IPS-18c (cell line): ENCODE measurements around the gene DEF6.

ENCODE experiments used
- H3K4me3 ChIP-seq: 2 replicates; pipeline ENCODE4 v1.7.0; 2013; ENCODE audit warnings: low read depth, mild to moderate bottlenecking, low read length, moderate library complexity; ENCODE audit not compliant: insufficient read depth
- H3K9me3 ChIP-seq: one replicate; pipeline ENCODE4 v1.6.1; 2013; ENCODE audit warnings: mild to moderate bottlenecking, low read length, moderate library complexity; ENCODE audit not compliant: control insufficient read depth, insufficient read depth

DEF6 gene

DNA sequence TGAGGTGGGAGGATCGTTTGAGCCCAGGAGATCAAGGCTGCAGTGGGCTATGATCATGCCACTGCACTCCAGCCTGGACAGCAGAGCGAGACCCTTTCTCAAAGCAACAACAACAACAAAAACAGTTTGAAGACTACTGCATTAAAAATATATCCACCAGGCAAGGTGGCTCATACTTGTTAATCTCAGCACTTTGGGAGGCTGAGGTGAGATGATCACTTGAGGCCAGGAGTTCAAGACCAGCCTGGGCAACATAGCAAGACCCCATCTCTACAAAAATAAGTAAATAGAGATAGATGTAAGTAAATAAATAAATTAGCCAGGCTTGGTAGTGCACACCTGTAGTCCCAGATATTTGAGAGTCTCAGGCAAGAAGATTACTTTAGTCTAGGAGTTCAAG is 25.6 kb upstream of the DEF6 start:
- H3K9me3 ChIP-seq = no peaks in the 10 kb centered on the region
- H3K4me3 ChIP-seq = no peak overlapping the region

DNA sequence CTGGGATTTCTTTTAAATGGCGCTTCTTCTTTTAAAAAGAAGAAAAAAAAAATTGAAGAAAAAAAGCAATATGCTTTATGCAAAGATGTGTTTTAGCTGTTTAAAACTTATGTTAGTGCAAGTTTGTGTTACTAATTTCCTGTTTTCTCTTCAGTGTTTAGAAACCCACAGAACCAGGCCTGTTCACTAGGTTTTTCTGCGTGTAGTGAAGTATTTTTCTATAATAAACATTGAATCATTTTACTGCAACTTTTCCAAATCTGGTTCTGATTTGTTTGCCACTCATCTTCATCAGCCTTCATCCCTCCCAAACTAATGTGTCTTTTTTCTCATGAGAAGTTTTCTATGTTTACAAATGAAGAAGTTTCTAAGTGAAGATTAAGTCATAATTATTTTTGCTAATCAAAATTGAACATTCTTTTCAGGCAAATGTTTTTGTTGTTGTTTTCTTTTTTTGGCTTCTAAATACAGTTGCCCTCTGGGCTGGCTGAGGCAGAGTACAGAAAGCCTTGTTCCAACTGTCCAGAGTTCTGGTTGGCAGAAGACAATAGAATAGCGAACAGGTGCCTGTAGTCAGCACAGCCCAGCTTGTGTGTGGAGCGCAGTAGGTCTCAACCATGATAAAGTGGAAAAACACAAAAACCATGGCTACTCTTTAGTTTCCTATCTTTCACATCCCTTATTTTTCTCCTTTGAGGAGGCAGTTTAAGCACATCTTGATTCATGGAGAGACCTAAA is 23.6 kb upstream of the DEF6 start:
- Histone ChIP-seq H3K4me3 (no peak overlapping the region), H3K9me3 (no peaks in the 10 kb centered on the region)

DNA sequence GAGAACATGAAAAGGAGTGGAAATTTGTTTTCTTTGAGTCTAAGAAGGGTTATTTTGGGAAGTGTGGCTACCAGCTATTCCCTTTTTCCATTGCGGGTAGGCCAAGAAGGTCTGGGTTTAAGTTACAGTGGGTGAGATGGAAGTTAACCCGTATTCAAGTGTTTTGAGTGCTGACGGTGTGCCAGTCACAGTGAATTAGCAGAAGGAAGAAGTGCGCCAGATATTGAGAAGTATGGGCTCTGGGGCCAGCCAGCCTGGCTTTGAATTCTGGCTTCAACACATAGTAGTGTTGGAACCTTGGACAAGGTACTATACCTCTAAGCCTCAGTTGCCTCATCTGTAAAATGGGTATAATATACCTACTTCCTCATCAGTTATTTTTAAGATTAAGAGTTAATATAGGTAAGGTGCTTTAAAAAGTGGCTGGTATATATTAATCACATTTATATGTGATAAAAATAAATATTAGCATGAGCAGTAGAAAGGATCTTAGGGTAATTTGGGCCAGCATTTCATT is 21.8 kb upstream of the DEF6 start:
- Histone ChIP-seq H3K4me3 (no peak overlapping the region), H3K9me3 (no peaks in the 10 kb centered on the region)

DNA sequence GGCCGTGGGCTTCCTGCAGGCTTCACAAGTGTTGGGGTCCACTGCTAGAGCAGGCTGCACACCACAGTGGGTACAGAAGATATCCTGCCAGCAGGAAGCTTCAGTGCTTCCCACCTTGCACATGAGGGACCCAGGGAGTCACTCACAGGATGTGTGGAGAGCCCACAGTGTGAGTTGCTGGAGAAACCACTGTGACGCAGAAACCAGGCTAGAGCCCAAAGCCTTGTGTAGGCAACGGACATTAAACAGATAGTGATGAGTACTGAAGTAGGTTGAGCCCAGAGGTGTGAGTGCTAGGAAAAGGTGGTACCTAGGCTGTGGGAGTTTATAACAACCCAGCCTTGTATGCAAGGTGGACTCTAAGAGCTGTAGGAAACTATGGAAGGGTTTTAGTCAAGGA is 18.9 kb upstream of the DEF6 start:
- no peaks in the 10 kb centered on the region for H3K9me3 ChIP-seq
- H3K4me3 ChIP-seq = no peak overlapping the region

DNA sequence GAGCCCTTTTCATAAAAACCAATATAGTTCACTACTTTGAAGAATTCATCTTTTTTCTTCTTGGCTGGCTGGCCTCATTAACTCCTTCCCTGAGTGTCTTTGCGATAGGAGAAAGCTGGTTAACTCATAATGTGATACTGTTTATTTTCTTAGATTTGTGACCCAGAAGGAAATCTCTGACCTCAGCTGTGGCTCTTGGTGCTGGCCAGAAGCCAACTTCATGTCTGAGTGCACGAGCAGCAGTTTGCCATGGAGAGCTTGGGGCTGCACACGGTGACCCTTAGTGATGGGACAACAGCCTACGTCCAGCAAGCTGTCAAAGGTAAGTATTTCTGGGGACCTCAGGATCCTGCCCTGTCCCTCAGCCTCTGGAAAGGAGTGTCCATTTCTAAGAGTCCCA is 16.7 kb upstream of the DEF6 start:
- Histone ChIP-seq H3K9me3 (peaks cover 3% of the 10 kb centered on the region), H3K4me3 (no peak overlapping the region)

DNA sequence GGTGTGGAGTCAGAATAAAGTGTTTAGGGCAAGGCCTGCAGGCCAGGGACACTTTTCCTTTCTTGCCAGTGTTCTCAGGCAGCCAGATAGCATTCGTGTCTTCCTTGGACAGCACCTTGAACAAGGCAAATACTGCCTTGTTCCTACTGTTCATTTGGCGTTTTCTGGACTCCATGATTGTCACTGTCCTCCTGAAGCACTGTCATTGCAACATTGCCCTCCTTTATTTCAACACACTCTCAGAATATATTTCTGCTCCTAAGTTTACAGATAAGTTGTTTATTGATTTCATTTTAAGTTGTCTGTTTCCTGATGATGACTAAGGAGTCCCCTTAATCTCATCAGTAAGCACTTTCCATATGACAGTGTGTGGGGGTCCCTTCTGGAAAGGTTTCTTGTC is 15.1 kb upstream of the DEF6 start:
- Histone ChIP-seq H3K9me3 (peaks cover 3% of the 10 kb centered on the region), H3K4me3 (no peak overlapping the region)

DNA sequence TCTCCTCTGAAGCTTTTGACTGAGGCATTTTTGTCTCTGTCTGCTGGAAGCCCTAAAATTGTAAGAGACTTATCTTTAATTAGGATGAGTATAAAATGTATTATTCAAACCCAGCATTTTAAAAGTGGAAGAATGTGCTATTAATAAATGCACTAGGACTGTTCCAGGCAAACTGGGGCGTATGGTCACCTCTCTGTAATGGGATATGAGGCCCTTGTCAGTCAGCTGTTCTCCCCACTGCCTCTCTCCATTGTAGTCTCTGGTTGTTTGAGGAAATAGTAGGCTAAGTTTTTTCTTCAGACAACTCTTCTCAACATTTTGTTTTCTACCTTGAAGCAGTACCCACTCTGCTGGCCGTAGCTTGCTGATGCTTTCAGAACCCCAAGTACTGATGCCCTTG is 14.3 kb upstream of the DEF6 start:
- H3K4me3 ChIP-seq = no peak overlapping the region
- peaks cover 3% of the 10 kb centered on the region for H3K9me3 ChIP-seq

DNA sequence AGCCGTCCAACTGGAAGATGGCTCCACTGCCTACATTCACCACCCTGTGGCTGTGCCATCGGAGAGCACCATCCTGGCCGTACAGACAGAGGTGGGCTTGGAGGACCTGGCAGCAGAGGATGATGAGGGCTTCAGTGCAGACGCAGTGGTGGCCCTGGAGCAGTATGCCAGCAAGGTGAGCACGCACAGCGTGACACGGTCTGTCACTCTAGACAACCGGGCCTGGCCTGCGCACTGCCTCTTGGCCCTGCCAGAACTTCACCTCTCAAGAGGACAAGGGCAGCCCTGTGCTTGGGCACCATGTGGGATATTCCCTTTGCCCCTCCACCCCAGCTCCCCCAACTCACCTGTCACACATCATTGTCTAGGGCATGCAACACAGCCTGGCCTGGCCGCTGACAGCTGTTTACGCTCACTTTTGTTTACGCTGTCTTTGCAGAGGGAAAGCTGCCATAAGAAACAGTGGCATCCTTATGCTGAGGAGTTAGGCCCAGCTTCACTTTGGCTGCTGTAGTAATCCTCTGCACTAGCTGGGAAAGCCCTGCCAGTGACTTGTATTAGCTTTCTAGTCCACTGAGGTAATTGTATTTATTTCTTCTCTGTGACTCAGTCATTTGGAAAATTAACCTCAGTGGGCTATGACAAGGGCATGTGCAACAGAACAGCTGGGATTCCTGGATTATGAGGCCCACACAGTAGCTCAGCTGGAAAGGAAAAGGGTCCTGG is 9.8 kb upstream of the DEF6 start:
- Histone ChIP-seq H3K9me3 (peaks cover 3% of the 10 kb centered on the region), H3K4me3 (no peak overlapping the region)

DNA sequence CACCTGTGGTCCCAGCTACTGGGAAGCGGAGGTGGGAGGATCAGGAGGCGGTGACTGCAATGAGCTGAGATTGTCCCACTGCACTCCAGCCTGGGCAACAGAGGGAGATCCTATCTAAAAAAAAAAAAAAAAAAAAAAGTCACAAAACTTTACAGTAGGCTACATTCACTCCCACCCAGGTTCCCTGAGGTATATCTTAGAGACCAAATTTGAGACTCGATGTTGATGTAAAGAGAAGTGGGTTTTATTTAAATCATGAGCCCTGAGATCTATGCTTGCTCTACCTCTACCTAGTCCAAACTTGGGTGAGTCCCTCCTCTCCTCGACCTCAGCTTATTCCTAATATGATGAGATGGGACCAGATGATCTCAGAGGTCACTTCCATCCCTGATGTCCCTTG is 8.8 kb upstream of the DEF6 start:
- H3K9me3 ChIP-seq = peaks cover 3% of the 10 kb centered on the region
- H3K4me3 ChIP-seq = no peak overlapping the region

DNA sequence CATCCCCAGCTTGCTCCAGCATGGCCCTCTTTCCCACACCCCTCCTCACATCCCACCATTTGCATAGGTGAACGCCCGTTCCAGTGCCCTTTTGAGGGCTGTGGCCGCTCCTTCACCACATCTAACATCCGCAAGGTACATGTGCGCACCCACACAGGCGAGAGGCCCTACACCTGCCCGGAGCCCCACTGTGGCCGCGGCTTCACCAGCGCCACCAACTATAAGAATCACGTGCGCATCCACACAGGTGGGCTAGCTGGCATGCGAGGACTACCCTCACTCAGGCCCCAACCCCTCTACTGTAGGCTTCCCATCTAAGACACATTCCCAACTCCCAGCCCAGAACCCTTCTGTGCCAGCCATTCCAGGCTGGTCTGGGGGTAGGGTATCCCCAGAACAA is 6.1 kb upstream of the DEF6 start:
- H3K4me3 ChIP-seq = no peak overlapping the region
- no peaks in the 10 kb centered on the region for H3K9me3 ChIP-seq

DNA sequence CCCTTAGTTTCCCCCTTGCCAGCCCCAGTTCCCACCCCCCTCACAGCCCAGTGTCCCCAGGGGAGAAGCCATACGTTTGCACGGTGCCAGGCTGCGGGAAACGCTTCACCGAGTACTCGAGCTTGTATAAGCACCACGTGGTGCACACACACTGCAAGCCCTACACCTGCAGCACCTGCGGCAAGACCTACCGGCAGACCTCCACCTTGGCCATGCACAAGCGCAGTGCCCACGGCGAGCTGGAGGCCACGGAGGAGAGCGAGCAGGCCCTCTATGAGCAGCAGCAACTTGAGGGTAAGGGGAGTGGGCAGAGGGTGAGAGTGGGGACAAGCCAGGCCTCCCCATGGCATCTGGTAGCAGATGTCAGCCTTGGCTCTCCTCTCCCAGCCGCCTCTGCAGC is 5.1 kb upstream of the DEF6 start:
- Histone ChIP-seq H3K9me3 (no peaks in the 10 kb centered on the region), H3K4me3 (no peak overlapping the region)

DNA sequence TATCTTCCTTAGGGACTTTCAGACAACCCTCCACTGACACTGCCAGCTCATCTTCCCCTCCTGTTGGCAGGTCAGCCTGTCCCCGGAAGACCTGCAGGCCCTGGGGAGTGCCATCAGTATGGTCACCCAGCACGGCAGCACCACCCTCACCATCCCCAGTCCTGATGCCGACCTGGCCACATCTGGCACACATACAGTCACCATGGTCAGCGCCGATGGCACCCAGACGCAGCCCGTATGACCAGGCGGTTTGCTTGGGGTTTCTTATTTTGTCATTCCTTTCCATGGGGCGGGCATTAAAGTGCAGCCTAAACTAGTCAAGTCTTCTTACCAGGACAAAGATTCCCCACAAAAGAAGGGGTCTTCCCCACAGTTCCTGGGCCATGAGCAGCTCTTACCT is 3.9 kb upstream of the DEF6 start:
- no peak overlapping the region for H3K4me3 ChIP-seq
- H3K9me3 ChIP-seq = no peaks in the 10 kb centered on the region

DNA sequence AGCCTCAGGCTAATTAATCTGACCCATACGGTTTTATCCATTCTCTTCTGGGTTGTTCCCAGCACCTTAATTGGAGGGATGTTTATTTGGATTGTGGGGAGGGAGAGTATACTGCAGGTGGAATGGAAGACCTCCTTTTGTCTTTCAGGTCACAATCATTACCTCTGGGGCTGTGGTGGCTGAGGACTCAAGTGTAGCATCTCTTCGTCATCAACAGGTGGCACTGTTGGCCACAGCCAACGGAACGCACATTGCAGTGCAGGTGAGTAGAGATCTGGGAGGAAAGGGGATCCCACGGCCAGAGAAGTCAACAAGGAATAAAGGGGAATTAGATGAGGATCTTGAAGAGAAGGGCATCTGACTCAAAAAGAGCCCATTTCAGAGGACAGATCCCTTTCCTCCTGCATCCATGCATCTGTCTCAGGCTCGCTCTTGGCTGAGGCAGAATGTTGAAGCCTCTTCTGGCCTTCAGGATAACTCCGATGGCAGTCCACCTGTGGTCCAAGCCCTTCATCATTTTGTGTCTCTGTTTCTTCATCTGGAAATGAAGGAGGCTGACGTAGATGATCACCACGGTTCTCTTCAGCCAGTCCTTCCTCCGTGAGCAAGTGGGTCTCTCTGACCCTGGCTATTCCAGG is 3.2 kb upstream of the DEF6 start:
- H3K4me3 ChIP-seq = no peak overlapping the region

DNA sequence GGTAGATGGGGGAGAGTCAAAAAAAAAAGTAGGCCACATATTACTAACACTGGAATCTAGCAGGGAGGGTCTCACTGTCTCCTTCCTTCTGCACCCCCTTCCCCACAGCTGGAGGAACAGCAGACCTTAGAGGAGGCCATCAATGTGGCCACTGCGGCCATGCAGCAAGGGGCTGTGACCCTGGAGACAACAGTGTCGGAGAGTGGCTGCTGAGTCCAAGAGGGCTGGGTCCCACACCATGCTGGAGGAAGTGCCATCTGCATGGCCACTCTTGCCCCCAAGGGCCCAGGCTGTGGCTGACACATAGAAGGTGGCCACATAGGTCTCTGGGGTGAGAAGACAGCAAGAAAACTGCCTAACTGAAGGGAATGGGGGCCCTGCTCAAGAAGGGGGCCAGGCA is 2.6 kb upstream of the DEF6 start:
- H3K4me3 ChIP-seq = no peak overlapping the region
- no peaks in the 10 kb centered on the region for H3K9me3 ChIP-seq

More for the DNA sequence above, 3.2 kb upstream of the DEF6 start:
- H3K9me3 ChIP-seq = no peaks in the 10 kb centered on the region

DNA sequence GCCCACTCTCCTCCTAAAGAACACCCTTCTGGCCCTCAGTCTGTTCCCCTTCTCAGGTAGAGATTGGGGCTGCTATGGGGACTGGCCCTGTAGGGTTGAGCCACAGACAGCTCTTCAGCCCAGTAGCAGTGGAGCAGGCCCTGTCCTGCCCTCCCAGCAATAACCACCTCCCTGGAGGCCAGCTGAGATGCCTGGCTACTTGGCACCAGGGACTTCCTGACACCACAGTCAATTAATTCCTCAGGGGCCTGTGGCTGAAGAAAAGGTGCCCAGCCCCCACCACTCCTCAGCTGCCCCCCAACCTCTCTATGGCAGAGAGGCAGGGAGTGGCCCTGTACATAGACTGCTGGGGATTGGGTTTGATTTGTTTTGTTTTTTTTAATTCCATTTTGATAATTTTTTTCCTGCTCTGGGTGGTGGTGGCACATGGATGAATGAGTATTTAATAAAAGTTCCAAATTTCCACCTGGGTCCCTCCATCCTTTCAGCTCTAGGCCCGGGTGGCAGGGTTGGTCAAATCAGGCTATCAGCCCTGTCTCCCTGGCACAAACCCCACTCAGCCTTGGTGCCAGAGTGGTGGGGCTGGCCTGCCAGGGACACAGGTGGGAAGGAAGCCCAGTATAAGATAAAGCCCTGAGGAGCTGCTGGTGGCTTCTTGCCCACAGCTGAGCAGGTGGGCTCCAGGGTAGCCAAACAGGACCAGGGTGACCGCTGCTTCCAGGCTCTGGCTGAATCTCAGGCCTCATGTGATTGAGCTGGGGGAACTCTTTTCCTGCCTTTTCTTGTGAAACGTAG is 1.9 kb upstream of the DEF6 start:
- no peaks in the 10 kb centered on the region for H3K9me3 ChIP-seq
- no peak overlapping the region for H3K4me3 ChIP-seq

DNA sequence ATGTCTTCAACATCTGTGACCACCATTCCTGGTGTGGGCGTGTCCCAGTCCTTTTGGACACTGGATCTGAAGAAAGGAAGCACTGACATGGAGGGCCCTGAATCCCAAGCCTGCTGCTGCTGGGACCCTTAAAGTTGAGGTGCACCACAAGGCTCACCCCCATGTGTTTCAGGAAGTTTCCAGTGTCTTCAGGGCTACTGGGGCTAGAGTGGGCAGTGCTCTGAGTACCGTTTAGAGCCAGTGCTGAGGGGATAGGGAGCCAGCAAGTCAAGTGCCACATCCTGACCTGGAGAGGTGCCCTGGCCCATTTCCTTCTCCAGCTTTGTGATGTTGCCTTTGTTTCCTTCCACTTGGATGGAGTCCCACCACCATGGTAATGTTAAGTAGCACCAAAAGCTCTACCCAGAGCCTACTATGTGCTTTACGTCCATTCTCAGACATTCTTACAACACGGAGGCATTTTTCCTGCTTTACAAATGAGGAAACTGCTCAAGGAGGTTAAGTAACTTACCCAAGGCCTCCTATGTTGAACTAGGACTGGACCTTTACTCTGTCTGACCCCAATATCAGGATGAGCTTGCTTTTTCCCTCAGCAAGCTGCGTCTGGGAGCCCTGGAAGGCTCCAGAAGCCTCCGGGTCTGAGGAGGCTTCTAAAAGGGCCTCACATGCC is 552 bp upstream of the DEF6 start:
- Histone ChIP-seq H3K9me3 (no peaks in the 10 kb centered on the region), H3K4me3 (no peak overlapping the region)

DNA sequence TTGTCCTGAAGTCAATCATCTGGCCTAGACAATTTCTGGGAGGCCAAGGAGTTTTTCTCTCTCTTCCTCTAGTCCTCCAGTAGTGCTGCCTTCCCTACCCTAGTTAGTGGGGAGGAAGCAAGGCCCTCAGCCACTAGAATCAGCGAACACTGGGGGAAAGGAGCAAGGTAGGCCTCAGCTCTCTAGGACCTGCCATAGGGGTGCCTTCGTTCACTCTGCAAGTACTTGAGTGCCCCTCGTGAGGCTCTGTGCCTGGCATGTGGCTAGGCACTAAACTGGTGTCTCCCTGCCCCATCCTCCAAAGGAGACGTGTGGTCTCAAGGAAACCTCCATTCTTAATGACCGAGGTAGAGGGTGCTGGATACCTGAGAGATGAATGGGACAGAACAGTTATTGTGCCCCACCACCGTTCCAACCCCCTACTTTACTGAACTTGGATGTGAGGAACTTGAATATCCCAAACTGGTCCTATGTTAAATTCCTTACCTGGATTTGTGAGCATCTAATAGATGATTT is 1.1 kb downstream of the DEF6 start:
- H3K9me3 ChIP-seq = no peaks in the 10 kb centered on the region
- no peak overlapping the region for H3K4me3 ChIP-seq
